ENCODE results near the gene PPP6R3. TPM values are rescaled to one million over a fixed set of nuclear protein-coding genes. Genes with fewer than 3 reads are reported as not detected.

Gene PPP6R3
- total RNA-seq, 1 experiment from 2014 or later = 163 TPM

- no peaks in the 10 kb centered on the region for H3K4me1 ChIP-seq (ENCODE audit: control insufficient read depth, insufficient read depth, low read length)
- ChIA-PET POLR2A (interaction anchor here (0.6 kb wide), 1 partner anchor 18 kb away, joined by 3 read pairs; no protein-coding TSS in a partner anchor), CTCF (no interaction called here)
- H3K27ac ChIP-seq (ENCODE audit: low read length) = no peak overlapping the region
- BruUV-seq (replicated peaks) = no TSS peak
- H3K27me3 ChIP-seq (ENCODE audit: control insufficient read depth, insufficient read depth, low read length) = no peaks in the 10 kb centered on the region
- DNase-seq (ENCODE audit: low read depth, low spot score) = no peak
- no peak for ATAC-seq
- peaks cover 16% of the 10 kb centered on the region for H3K36me3 ChIP-seq (ENCODE audit: control insufficient read depth, insufficient read depth, low read length)
- no peak overlapping the region for H3K4me3 ChIP-seq (ENCODE audit: low read depth in 2 of 2, low read length in 2 of 2)
- intact Hi-C loops (cut with micrococcal nuclease; ENCODE audit: unreplicated experiment) = no loop called here
- no peaks in the 10 kb centered on the region for H3K9me3 ChIP-seq (ENCODE audit: control insufficient read depth, insufficient read depth, low read depth, low read length)
- TF ChIP-seq SIN3A (IDR thresholded peaks at IDR 0.05; ENCODE audit: borderline replicate concordance, insufficient read depth, low read depth, low read length) (no peak), TCF7L2 (IDR thresholded peaks at IDR 0.05; ENCODE audit: low read depth, low read length) (no peak), POLR2AphosphoS5 (IDR thresholded peaks at IDR 0.05; ENCODE audit: low read depth, low read length) (no peak)
- TF ChIP-seq, protein P1, sequence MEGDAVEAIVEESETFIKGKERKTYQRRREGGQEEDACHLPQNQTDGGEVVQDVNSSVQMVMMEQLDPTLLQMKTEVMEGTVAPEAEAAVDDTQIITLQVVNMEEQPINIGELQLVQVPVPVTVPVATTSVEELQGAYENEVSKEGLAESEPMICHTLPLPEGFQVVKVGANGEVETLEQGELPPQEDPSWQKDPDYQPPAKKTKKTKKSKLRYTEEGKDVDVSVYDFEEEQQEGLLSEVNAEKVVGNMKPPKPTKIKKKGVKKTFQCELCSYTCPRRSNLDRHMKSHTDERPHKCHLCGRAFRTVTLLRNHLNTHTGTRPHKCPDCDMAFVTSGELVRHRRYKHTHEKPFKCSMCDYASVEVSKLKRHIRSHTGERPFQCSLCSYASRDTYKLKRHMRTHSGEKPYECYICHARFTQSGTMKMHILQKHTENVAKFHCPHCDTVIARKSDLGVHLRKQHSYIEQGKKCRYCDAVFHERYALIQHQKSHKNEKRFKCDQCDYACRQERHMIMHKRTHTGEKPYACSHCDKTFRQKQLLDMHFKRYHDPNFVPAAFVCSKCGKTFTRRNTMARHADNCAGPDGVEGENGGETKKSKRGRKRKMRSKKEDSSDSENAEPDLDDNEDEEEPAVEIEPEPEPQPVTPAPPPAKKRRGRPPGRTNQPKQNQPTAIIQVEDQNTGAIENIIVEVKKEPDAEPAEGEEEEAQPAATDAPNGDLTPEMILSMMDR (IDR thresholded peaks at IDR 0.05) = no peak
- TF ChIP-seq, protein P2, sequence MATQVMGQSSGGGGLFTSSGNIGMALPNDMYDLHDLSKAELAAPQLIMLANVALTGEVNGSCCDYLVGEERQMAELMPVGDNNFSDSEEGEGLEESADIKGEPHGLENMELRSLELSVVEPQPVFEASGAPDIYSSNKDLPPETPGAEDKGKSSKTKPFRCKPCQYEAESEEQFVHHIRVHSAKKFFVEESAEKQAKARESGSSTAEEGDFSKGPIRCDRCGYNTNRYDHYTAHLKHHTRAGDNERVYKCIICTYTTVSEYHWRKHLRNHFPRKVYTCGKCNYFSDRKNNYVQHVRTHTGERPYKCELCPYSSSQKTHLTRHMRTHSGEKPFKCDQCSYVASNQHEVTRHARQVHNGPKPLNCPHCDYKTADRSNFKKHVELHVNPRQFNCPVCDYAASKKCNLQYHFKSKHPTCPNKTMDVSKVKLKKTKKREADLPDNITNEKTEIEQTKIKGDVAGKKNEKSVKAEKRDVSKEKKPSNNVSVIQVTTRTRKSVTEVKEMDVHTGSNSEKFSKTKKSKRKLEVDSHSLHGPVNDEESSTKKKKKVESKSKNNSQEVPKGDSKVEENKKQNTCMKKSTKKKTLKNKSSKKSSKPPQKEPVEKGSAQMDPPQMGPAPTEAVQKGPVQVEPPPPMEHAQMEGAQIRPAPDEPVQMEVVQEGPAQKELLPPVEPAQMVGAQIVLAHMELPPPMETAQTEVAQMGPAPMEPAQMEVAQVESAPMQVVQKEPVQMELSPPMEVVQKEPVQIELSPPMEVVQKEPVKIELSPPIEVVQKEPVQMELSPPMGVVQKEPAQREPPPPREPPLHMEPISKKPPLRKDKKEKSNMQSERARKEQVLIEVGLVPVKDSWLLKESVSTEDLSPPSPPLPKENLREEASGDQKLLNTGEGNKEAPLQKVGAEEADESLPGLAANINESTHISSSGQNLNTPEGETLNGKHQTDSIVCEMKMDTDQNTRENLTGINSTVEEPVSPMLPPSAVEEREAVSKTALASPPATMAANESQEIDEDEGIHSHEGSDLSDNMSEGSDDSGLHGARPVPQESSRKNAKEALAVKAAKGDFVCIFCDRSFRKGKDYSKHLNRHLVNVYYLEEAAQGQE (IDR thresholded peaks at IDR 0.05; ENCODE audit: insufficient read depth in 1 of 2, low read depth in 2 of 2, low read length in 1 of 2) = no peak
- in situ Hi-C loops (cut with HindIII; ENCODE audit: low pct_unique_long_range_greater_than_20kb, low sequenced_read_pairs) = no loop called here
These were observed 70.7 kb downstream of the PPP6R3 start for GRCh38 chr11:68531129-68531693.

GRCh38 chr11:68532727-68533369 lies 72.3 kb downstream of the PPP6R3 start:
- TF ChIP-seq POLR2AphosphoS5 (IDR thresholded peaks at IDR 0.05; ENCODE audit: low read depth, low read length) (no peak), SIN3A (IDR thresholded peaks at IDR 0.05; ENCODE audit: borderline replicate concordance, insufficient read depth, low read depth, low read length) (no peak), TCF7L2 (IDR thresholded peaks at IDR 0.05; ENCODE audit: low read depth, low read length) (no peak)
- TF ChIP-seq, protein P2 (IDR thresholded peaks at IDR 0.05; ENCODE audit: insufficient read depth in 1 of 2, low read depth in 2 of 2, low read length in 1 of 2) = no peak
- TF ChIP-seq, protein P1 (IDR thresholded peaks at IDR 0.05) = no peak
- ChIA-PET CTCF (no interaction called here), POLR2A (no interaction called here)
- in situ Hi-C loops (cut with HindIII; ENCODE audit: low pct_unique_long_range_greater_than_20kb, low sequenced_read_pairs) = no loop called here
- Histone ChIP-seq H3K36me3 (ENCODE audit: control insufficient read depth, insufficient read depth, low read length) (peaks cover 16% of the 10 kb centered on the region), H3K27me3 (ENCODE audit: control insufficient read depth, insufficient read depth, low read length) (no peaks in the 10 kb centered on the region), H3K27ac (ENCODE audit: low read length) (no peak overlapping the region), H3K9me3 (ENCODE audit: control insufficient read depth, insufficient read depth, low read depth, low read length) (no peaks in the 10 kb centered on the region), H3K4me1 (ENCODE audit: control insufficient read depth, insufficient read depth, low read length) (no peaks in the 10 kb centered on the region), H3K4me3 (ENCODE audit: low read depth in 2 of 2, low read length in 2 of 2) (no peak overlapping the region)
- ATAC-seq = no peak
- BruUV-seq (replicated peaks) = no TSS peak
- intact Hi-C loops (cut with micrococcal nuclease; ENCODE audit: unreplicated experiment) = no loop called here
- DNase-seq (ENCODE audit: low read depth, low spot score) = no peak

All from Panc1 (cell line).